Cardiac septum (tissue), 1 donor: ENCODE results near the gene DMBX1. TPM values are rescaled to one million over a fixed set of nuclear protein-coding genes. Genes with fewer than 3 reads are reported as not detected.

Source experiments
- DNase-seq: peaks from one replicate; pipeline ENCODE4 v3.0.0-alpha.2; 2020; ENCODE audit warnings: low spot score
- intact Hi-C: fragments of 100-400 bp; cut with DNase I; formaldehyde crosslinking; loops from one replicate; pipeline ENCODE4 v1.14.0; 2022
- total RNA-seq: library from RNA; stranded (reverse); fragmentation: NEBNext Ultra II Directional; extraction: Animal tissue kit (Norgen Biotek cat#: 25700); gene quantifications from one replicate; pipeline ENCODE4 v1.2.1, GENCODE V29; 2021
- donor health status: DM: no; HTN: no; CAD: no.

The DMBX1 gene
- total RNA-seq, 1 donor from 2014 or later, result not detected

GRCh38 chr1:46520063-46520911 is 30.7 kb downstream of the DMBX1 start:
- DNase-seq, result no peak
- intact Hi-C loops, result no loop called here

- intact Hi-C loops, result no loop called here
- no peak for DNase-seq
These were observed 31.8 kb downstream of the DMBX1 start for GRCh38 chr1:46521414-46521813.

GRCh38 chr1:46522184-46522968 is 32.7 kb downstream of the DMBX1 start:
- intact Hi-C loops, result no loop called here
- no peak for DNase-seq

- no peak for DNase-seq
- intact Hi-C loops, result no loop called here
These were observed 33.3 kb downstream of the DMBX1 start for GRCh38 chr1:46522969-46523320.

GRCh38 chr1:46523496-46524353 is 34.1 kb downstream of the DMBX1 start:
- no peak for DNase-seq
- intact Hi-C loops, result no loop called here

GRCh38 chr1:46524843-46525242 is 35.2 kb downstream of the DMBX1 start:
- intact Hi-C loops, result no loop called here
- DNase-seq, result no peak

- intact Hi-C loops, result no loop called here
- no peak for DNase-seq
These were observed 35.8 kb downstream of the DMBX1 start for GRCh38 chr1:46525253-46525983.

GRCh38 chr1:46526013-46526690 is 36.5 kb downstream of the DMBX1 start:
- intact Hi-C loops, result loop anchor here (2.0 kb wide), 1 partner anchor 121 kb away; no protein-coding TSS in a partner anchor
- DNase-seq, result no peak

GRCh38 chr1:46526691-46527291 is 37.2 kb downstream of the DMBX1 start:
- DNase-seq, result no peak
- intact Hi-C loops, result loop anchor here (2.0 kb wide), 1 partner anchor 122 kb away; no protein-coding TSS in a partner anchor

- intact Hi-C loops, result loop anchor here (1.0 to 2.0 kb wide), 3 partner anchors 50 to 123 kb away; no protein-coding TSS in a partner anchor
- peak; percentile 89 for DNase-seq
These were observed 38.0 kb downstream of the DMBX1 start for GRCh38 chr1:46527474-46528296.

GRCh38 chr1:46528297-46528955 is 38.8 kb downstream of the DMBX1 start:
- DNase-seq, result no peak
- intact Hi-C loops, result loop anchor here (1.0 kb wide), 2 partner anchors 51 to 82 kb away; no protein-coding TSS in a partner anchor

GRCh38 chr1:46529031-46529630 is 39.5 kb downstream of the DMBX1 start:
- intact Hi-C loops, result no loop called here
- DNase-seq, result no peak

GRCh38 chr1:46530311-46530710 is 40.7 kb downstream of the DMBX1 start:
- intact Hi-C loops, result loop anchor here (5.0 kb wide), 1 partner anchor 137 kb away; the partner anchor contains the start of gene ATPAF1
- no peak for DNase-seq

GRCh38 chr1:46530791-46531409 is 41.3 kb downstream of the DMBX1 start:
- intact Hi-C loops, result loop anchor here (5.0 kb wide), 1 partner anchor 136 kb away; the partner anchor contains the start of gene ATPAF1
- no peak for DNase-seq

GRCh38 chr1:46532095-46532494 is 42.5 kb downstream of the DMBX1 start:
- intact Hi-C loops, result loop anchor here (2.0 to 5.0 kb wide), 2 partner anchors 135 to 191 kb away; partner anchors contain the start of gene ATPAF1
- DNase-seq, result no peak
